NCI-H2196 treated with DMSO at 0.1 percent for 48 hours (cell line): Measurements from ENCODE around the gene PNPLA8.
"Not testable (repeated sequence)": the region's sequence is repeated elsewhere in the genome, so short reads cannot be mapped to it uniquely, and the experiment has no call there.

Experiments
- DNase-seq: peaks from one replicate; lab custom pipeline; 2025; ENCODE audit not compliant: unreplicated experiment; lab: John Stamatoyannopoulos, UW

Gene PNPLA8

DNA sequence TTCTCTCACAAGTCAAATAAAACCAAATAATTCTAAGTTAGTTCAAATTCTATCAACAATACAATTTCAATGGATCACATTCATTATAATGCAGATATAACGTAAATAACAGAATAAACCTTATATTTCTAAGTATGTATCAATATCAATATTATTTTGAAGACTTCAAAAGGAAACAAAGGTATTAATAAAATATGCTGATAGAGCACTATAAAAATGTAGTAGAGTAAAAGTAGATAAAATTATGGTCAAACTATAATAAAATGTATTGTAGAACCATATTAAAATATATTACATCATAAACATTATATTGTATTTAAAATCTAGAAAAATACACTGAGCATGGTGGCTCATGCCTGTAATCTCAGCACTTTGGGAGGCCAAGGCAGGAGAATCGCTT is 46.2 kb downstream of the PNPLA8 start:
- no peak for DNase-seq

DNA sequence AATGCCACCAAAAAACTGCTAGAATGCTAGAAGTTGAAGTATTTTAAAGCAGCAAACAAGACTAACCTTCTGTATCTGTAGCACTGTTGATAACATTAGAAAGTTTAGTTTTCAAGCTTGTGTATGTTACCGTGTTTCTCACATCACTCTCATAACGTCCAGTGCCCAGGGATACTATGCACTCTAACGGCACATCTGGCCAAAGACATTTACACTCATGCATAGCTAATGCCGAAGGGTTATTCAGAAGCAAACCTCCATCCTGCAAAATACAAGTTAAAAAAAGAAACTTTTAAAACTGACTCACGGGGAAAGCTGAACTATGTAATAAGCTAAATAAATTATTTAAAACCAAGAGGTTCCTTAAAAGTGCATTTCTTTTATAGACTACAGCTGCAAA is 46.8 kb downstream of the PNPLA8 start:
- DNase-seq, result no peak

DNA sequence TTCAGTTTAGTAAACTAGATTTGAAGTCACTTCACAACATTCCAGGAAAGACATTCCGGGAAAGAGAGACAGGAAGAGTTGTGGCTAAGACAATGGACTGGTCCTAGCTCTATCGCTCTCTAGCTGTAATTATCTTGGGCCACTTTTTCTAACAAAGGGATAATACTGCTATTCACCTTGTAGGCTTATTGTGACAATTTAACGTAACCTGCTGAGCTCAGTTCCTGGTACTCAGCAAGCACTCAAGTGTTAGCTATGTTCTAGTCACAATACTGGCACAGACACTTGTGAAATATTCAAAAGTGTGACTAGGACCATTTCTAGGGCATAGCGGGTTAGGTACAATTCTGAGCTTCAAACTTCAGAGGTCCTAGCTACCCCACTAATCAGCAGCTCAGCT is 57.7 kb downstream of the PNPLA8 start:
- no peak for DNase-seq

DNA sequence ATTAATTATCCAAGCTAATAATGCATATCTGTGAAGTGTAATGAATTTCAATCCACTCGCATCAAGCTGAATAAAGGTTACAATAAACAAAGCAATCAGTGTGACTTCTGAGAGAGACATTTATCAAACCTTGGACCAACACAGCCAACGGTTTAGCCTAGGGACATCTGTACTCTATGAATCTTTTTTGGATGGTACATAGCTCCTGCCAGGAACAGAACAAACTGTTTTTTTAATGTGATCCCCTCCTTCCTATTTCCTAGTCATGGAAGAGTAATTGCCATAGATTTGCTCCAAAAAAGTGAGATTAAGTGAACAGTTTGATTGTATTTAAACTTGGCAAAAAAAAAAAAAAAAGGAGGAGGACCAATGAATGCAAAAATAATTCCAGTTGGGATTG is 58.5 kb downstream of the PNPLA8 start:
- DNase-seq, result no peak

DNA sequence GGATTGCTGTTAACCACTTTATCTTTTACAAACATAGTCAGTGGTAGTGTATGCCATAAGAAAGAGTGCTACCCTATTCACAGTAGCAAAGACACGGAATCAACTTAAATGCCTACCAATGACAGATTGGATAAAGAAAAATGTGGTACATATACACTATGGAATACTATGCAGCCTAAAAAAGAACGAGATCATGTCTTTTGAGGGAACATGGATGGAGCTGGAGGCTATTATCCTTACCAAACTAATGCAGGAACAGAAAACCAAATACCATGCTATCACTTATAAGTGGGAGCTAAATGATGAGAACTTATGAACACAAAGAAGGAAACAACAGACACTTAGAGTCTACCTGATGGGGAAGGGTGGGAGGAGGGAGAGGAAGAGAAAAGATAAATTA is 59.6 kb downstream of the PNPLA8 start:
- DNase-seq, result not testable (repeated sequence)

DNA sequence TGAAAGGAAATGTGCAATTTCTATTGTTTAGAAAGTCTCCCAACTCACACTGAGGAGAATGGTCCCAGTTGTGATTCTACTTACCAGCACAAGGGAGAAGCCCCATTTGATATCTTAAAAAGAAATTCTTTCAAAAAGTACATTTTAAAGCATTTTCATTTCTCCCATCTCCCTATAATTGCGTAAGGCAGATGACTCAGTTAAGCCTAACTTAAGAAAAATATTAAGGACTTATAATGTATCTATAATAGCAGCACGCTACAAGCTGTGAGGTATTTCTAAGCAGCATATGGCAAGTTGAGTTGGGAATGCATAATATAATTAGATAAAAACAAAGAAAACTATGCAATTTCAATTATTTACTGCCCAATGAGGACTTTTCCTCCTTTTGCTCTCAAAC is 61.2 kb downstream of the PNPLA8 start:
- no peak for DNase-seq

DNA sequence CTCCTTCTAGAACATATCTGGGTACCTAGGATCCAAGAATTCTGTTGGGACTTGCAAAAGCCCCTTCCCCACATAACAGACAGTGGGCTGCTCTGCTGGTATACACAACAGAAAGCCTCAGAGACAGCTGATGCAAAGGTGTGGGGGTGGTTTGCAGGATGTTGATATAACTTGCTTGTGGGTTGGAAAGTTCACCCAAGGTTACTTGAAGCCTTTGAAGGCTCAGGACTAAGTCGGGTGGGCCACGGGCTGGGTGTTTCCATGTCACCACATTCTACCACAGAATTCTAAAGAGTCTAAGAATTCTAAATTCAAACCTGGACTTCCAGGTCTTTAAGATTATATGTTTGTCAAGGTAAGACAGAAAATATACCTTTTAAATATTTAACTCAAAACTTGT is 62.3 kb downstream of the PNPLA8 start:
- DNase-seq, result no peak

DNA sequence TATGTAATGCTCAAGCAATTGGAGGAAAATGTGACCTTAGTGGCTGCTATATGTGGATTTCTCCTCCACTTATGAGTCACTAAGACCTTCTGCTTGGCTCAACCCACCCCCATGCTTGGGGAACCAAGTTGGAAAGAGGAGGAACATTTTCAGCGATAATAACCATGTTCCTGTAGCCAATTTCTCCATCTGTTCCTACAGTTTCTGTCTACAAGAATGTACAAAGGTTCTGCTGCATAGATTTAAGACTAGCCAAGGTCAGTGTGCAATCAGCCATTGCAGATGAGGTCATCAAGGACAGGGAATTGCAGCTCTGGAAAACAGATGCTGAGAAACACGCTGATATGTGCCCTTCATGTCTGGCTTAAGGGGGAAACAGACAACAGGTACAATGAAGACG is 64.1 kb downstream of the PNPLA8 start:
- no peak for DNase-seq

DNA sequence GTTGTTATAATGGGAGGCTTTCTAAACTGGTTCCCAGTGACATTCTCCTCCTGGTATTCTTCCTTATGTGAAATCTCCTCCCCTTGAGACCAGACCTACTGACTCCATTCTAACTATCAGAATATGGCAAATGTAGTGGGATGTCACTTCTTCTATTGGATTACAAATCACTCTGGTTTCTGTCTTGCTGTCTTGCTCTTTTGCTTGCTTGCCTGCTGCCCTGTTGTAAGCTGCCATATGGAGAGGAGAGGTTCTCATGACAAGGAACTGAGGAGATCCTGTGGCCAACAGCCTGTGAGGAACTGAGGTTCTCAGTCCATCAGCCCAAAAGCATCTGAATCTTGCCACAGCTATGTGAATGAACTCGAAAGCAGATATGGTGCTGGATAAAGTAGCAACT is 65.0 kb downstream of the PNPLA8 start:
- no peak for DNase-seq

DNA sequence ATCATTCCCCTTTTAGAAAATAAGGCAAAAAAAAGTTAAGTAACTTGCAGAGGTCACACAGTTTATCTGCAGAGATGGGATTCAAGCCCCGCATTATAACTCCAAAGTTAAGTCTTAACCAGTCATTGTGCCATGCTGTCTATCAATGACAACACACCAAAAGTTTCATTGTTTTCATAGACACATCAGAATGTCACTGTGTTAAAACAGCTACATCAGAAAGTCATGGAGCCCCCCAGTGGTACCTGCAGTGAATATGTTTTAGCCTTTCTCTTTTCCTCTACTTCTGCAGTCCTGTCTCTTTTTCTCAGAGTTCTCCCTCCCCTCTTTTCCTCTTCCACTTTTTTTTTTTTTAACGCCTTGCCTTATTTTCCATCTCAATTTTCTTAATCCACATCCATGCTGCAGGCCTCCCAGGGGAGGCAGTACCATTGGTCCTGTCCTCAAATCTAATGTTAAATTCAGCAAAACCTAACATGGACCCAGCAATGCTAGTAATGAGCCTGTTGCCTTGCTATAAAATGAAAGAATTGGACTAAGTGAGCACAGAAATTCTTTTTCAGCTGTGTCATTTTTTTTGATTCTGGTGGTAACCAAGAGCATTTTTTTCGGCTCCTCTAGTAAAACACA is 65.9 kb downstream of the PNPLA8 start:
- DNase-seq, result peak; percentile 26

DNA sequence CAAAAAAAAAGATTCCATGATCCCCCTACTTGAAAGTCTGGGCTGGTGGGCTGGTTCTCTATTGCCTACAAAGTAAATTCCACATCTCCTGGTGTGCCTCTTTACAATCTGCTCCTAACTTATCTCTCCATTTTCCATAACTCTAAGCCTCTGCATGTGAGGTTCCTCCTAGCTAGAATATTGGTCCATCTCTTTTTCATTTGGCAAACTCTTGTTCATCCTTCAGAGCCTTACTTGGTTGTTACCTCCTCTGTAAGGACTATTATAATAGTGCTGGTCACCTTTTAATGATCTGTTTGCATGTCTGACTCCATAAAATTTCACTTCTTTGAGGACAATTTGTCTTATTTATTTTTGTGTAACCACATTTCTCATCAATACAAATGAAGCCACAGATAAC is 68.1 kb downstream of the PNPLA8 start:
- no peak for DNase-seq

DNA sequence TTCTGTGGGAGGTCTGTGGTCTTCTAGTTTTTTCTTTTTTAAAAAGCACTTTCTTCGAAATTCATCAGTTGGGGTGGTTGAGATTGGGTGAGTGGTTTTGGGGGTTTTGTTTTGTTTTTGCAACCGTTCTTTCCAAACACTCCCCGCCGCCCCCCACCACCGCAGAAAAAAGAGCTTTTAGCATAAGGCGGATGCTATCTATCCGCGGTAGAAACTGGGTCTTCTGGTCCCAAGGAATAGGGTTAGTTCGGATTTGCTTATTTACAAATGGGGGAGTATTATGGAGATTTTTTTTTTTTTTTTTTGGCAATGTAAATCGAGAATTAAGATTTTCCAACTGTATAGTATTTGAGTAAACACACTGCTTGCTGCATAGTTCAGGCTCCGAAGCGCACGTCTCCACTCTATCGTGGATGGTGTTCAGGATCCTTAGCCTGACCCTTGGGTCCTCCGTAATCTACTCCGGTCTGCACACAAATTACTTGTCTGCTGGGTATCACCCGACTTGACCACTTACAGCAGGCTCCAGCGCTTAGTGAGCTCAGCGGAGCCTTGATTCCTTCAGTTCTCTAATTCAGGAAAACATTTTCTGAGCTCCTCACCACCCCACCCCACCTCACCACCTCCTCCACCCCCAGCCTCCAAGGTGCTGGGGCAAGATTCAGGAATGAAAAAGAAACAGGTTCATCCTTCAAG is 68.9 kb downstream of the PNPLA8 start:
- DNase-seq, result no peak

DNA sequence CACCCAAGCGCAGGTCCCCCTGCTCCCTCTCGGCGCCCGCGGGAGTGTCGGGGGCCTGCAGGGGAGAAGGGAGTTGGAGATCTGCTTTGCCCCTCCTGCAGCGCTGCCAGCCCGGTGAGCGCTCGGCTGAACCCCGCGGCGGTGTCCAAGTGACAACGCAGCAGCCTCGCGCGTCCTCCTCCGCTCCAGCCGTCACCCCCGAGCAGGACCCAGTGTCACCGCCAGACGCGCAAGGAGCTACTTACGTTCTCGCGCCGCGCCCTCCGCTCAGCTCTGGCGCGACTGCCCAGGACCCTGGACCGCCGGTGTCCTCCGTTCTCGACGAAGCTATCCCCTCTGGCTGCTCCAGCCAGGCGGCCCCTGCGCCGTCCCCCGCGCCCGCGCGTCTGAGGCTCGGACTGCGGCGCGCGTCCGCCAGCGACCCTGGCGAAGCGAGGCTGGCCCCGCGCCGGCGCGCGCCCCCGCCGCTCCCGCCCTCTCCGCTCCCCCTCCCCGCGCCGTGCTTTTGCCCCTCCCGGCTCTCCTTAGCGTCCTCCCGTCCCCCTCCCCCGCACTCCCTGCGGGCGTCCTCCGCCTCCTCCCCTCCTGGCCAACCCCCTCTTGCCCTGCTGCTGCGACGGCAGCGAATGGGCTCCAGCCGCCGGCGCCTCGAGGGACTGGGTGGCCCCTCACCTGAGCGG is 69.8 kb downstream of the PNPLA8 start, which contains the start of gene NRCAM:
Gene NRCAM (minus strand): TSS at position 439 of the 680 bp plus-strand sequence. CDS start 216,372 bp downstream, outside the sequence.
- peak; percentile 91 for DNase-seq

DNA sequence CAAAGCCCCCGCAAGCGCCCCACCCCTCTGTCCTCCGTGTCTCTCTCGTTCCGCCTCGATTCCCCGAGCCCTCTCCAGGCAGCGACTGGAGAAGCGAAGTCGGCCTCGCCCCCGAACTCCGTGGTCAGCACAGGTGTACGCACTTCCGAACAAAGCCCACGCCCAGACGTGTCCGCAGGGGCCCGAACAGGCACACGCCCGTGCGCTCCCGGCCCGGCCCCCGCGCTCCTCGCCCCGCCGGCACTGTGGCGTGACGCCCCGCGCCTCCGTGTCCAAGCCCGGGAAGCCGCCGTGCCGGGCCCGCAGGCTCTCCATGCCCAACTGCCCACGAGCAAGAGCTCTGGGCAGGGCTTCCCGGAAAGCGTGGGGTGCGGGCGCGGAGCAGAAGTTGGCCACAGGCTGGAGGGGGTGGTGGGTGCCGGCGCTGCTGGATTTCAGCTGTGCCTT is 70.4 kb downstream of the PNPLA8 start:
- DNase-seq, result no peak

DNA sequence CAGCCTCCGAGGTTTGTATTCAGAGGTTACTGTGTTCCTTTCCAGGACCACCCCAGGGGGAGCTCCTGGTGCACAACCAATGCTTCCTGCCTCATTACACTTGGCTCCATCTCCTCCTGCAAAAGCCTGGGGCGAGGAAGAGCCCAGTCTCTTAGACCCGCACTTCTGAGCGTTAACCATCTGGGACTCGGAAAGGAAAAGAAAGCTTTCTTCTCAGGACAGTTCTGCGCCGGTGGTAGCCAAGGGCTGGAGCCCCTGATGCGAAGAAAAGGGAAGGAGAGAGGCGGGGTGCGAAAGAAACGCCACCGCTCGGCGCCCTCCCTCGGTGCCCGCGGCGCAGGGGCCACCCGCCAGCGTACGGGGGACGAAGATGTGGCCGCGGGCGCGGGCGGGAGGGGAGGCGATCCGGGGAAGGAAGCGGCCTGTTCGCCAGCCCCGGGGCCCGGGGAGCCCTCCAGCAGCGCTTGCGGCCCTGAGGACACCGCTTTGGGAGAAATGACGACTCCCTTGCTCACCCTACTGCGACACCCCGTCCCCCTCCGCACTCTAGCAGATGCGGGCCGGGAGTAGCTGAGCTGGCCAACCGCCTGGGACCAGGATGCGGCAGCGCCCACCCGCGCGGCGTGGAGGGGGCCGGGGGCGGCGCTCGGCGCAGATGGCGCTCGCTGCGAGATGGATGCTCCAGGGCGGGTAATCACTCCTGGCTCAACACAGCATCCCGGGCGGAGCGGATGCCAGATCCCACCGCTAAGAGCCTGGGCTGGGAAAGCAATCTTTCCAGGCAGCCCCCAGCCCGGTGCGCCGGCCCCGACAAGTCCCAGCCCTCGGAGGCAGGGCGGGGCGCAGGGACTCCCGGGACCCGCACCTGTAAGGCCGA is 71.0 kb downstream of the PNPLA8 start:
- DNase-seq, result no peak

DNA sequence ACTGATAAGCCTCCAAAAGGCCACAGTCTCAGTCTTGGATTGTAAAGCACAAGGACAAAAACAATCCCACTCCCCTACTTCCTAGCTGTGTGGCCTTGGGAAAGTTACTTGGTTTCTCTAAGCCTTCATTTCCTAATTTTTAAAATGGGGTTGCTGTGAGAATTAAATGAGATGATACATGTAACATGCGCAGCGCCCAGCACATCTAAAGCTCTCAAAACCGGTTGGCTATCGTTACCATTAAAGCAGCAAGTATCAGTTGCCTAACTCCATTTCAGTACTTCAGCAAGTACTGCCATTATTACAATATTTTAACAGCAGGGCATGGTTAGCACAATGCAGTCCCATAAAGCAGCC is 71.6 kb downstream of the PNPLA8 start:
- no peak for DNase-seq

DNA sequence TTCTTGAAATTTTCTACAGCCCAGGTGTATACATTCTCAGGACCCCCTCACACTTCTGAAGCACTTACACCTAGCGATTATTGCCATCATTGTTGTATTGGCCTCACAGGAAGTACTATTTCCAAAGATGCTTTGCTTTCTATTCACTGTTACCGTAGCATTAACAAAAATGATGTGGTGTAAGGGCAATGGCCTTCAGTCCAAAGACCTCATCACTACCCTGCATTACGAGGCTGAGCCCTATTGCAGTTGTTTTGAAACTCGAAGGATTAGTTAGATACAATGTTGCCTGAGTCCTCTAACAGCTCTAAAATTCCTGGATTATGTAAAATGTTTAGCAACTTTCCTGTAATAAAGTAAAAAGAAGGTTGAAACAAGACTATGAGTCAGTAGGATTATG is 72.6 kb downstream of the PNPLA8 start:
- DNase-seq, result no peak

DNA sequence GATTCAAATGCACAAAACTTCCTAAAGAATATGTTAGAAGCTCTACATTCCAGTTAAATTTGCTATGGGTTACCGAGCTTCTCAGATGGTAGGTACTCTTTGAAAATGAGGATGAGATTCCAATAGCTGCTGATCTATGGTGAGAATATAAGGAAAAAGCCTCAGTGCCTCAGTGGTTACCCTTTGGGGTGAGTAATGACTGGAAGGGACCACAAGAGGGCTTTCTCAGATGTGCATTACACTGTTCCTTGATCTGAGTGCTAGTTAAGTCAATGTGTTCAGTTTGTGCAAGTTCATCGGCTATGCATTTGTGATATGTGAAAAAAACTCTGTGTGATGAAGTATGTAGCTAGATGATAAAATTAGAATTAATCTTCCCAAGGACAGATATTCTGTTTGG is 73.2 kb downstream of the PNPLA8 start:
- no peak for DNase-seq

DNA sequence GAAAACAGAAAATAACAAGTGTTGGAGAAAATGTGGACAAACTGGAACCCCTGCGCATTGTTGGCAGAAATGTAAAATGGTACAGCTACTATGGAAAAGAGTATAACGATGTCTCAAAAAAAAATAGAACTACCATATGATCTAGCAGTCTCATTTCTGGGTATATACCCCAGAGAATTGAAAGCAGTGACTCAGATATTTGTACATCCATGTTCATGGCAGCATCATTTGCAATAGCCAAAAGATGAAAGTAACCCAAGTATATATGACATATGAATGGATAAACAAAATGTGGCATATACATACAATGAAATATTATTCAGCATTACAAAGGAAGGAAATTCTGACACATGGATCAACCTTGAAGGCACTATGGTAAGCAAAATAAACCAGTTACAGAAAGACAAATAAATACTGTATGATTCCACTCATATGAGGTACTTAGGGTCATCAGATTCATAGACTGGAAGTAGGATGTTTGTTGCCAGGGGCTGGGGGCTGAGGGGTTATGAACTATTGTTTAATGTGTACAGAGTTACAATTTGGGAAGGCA is 74.6 kb downstream of the PNPLA8 start:
- no peak for DNase-seq

DNA sequence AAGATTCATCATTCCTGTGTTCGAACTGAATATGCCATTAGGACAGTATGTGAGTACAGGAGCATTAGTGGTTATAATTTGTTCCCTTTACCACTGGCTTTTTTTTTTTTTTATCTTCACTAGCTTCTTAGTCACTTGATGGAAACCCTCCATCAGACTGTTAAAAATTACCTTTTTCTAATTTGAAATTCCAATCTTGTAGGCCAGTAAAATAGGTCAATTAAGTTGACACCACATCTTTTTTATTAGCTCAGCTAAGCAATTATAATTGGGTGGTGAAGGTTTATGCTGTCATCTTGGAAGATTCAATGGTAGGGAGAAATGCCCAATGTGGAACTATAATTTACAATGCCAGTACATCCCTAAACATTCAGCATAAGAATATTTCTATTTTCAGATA is 75.8 kb downstream of the PNPLA8 start:
- DNase-seq, result no peak

DNA sequence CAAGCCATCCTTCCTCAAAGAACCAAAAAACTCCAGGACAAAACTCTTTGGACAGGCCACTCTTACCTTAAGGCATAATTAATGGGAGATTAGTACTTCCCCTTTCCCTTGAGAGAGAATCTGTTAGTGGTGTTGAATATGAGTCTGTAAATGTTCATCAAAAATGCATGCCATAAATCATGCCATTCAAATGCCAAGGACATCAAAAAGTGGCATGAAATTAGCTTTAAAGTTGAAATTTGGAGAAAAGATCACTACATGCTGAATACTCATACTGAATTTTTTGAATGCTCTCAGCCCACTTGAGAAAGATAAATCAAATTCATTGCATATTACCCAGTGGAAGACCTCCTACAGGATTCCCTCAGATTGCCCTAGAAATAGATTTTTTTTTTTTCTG is 76.4 kb downstream of the PNPLA8 start:
- DNase-seq, result no peak
